HepG2 (cell line): ENCODE results near the gene NUCB1. TPM values are rescaled to one million over a fixed set of nuclear protein-coding genes. Genes with fewer than 3 reads are reported as not detected.

Experiments
- AHDC1 ChIP-seq: sonication (generic); formaldehyde crosslinking; IDR thresholded peaks from 2 replicates; pipeline ENCODE4 v1.5.1; 2020; ENCODE audit warnings: mild to moderate bottlenecking, missing genetic modification reagents, borderline replicate concordance
- DRAP1 ChIP-seq: IDR thresholded peaks from 2 replicates; pipeline ENCODE4 v1.6.1; 2016; ENCODE audit warnings: missing genetic modification reagents, missing compliant biosample characterization
- MEF2D ChIP-seq: sonication (generic); formaldehyde crosslinking; IDR thresholded peaks from 2 replicates; pipeline ENCODE4 v1.5.1; 2020; ENCODE audit warnings: mild to moderate bottlenecking, missing genetic modification reagents
- NFE2L1 ChIP-seq: sonication (generic); formaldehyde crosslinking; IDR thresholded peaks from 2 replicates; pipeline ENCODE4 v1.4.0; 2020; ENCODE audit warnings: missing genetic modification reagents, mild to moderate bottlenecking, borderline replicate concordance
- SETDB1 ChIP-seq: sonication (generic); formaldehyde crosslinking; IDR thresholded peaks from 2 replicates; pipeline ENCODE4 v1.5.1; 2020; ENCODE audit warnings: missing genetic modification reagents, mild to moderate bottlenecking, borderline replicate concordance
- SSRP1 ChIP-seq: IDR thresholded peaks from 2 replicates; pipeline ENCODE4 v1.6.1; 2016; ENCODE audit warnings: control low read depth
- TAF1 ChIP-seq: sonication (generic); formaldehyde crosslinking; IDR thresholded peaks from 2 replicates; pipeline ENCODE4 v1.4.0; 2020; ENCODE audit warnings: missing genetic modification reagents
- TRAFD1 ChIP-seq: sonication (generic); formaldehyde crosslinking; IDR thresholded peaks from 2 replicates; pipeline ENCODE4 v1.5.1; 2020; ENCODE audit warnings: missing genetic modification reagents, mild to moderate bottlenecking, borderline replicate concordance
- ZFP36 ChIP-seq: fragments of 150-350 bp; IDR thresholded peaks from 2 replicates; pipeline ENCODE4 v1.6.1; 2018; ENCODE audit warnings: borderline replicate concordance, low read length, low read depth; ENCODE audit not compliant: partially characterized antibody
- ZFP90 ChIP-seq: sonication (generic); formaldehyde crosslinking; IDR thresholded peaks from 2 replicates; pipeline ENCODE4 v1.8.0; 2022; ENCODE audit warnings: missing genetic modification reagents, mild to moderate bottlenecking, inconsistent platforms, borderline replicate concordance
- ZFYVE20 ChIP-seq: sonication (generic); formaldehyde crosslinking; IDR thresholded peaks from 2 replicates; pipeline ENCODE4 v1.8.0; 2023; ENCODE audit warnings: low read depth, mild to moderate bottlenecking, moderate library complexity, missing genetic modification reagents, borderline replicate concordance
- ZNF3 ChIP-seq: IDR thresholded peaks from 2 replicates; pipeline ENCODE4 v1.7.0; 2017; ENCODE audit warnings: inconsistent platforms
- ZNF552 ChIP-seq: sonication (generic); formaldehyde crosslinking; IDR thresholded peaks from 2 replicates; pipeline ENCODE4 v1.9.0; 2022; ENCODE audit warnings: missing genetic modification reagents, mild to moderate bottlenecking, borderline replicate concordance
- ZNF556 ChIP-seq: sonication (generic); formaldehyde crosslinking; IDR thresholded peaks from 2 replicates; pipeline ENCODE4 v1.4.0; 2020; ENCODE audit warnings: mild to moderate bottlenecking, missing genetic modification reagents, borderline replicate concordance
- ZNF574 ChIP-seq: sonication (generic); formaldehyde crosslinking; IDR thresholded peaks from 2 replicates; pipeline ENCODE4 v1.4.0; 2020; ENCODE audit warnings: missing genetic modification reagents
- ZNF780A ChIP-seq: sonication (generic); formaldehyde crosslinking; IDR thresholded peaks from 2 replicates; pipeline ENCODE4 v1.8.0; 2022; ENCODE audit warnings: mild to moderate bottlenecking, missing genetic modification reagents, moderate library complexity
- polyA plus RNA-seq, 8 experiments: library from polyadenylated mRNA; depleted of rRNA in 3 of 8; stranded (reverse) in 7 of 8; unstranded in 1 of 8; fragments of >200 nt; fragmentation: Illumina TruSeq in 4 of 8; extraction: Trizol in 4 of 8; gene quantifications; 2 replicates each; pipeline versions ENCODE4 v1.2.1 to v1.2.3, GENCODE V29; 2011 to 2016; ENCODE audit warnings: low read depth in 4 of 8, missing spikeins in 1 of 8, mixed read lengths in 1 of 8; ENCODE audit not compliant: insufficient read depth in 1 of 8
- total RNA-seq, 5 experiments: library from RNA; depleted of rRNA; stranded (reverse); fragments of >200 nt; fragmentation: Illumina TruSeq; extraction: Trizol; gene quantifications; 2 replicates each; pipeline ENCODE4 v1.2.3, GENCODE V29; 2016; ENCODE audit warnings: low read depth in 1 of 5
- TF ChIP-seq, protein P1 (sequence below): sonication (generic); formaldehyde crosslinking; IDR thresholded peaks from 2 replicates; pipeline ENCODE4 v1.5.1; 2020; ENCODE audit warnings: mild to moderate bottlenecking, missing genetic modification reagents, moderate library complexity

The NUCB1 gene
- total and polyA plus RNA-seq, 2 of the 13 experiments (the other 11 are each of a cell fraction or from before 2014, with no cell fraction given) = 82.3 to 106 TPM

DNA sequence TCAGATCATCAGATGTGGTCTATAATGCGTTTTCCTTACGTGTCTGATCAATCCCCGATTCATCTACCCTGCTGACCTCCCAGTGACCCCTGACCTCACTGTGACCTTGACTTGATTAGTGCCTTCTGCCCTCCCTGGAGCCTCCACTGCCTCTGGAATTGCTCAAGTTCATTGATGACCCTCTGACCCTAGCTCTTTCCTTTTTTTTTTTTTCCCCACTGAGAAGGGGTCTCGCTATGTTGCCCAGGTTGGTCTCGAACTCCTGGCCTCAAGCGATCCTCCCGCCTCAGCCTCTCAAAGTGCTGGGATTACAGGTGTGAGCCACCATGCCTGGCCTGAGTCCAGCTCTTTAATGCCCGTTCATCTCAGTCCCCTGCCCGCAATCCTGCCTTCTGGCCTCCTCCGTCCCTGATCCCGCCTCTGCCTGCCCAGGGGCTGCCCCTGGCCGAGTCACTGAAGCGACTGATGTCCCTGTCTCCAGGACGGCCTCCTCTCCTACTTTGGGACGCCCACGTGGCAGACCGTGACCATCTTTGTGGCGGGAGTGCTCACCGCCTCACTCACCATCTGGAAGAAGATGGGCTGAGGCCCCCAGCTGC, 61.0 kb downstream of the NUCB1 start (continued):
- TF ChIP-seq MEF2D (CRISPR knock-in tag) (no peak), NFE2L1 (no peak), DRAP1 (CRISPR knock-in tag) (no peak), ZNF780A (0 out of 2 replicates have a peak, but pooled peaks have one; percentile 56), SSRP1 (CRISPR knock-in tag) (peak; percentile 49; the same call in 1 of the 2 replicates), TAF1 (peak; percentile 15; the same call in 1 of the 2 replicates), ZFP36 (no peak), ZNF574 (CRISPR knock-in tag) (no peak; the same call in 1 of the 2 replicates), SETDB1 (CRISPR knock-in tag) (no peak), ZFYVE20 (no peak), TRAFD1 (CRISPR knock-in tag) (no peak), ZNF556 (no peak), ZNF3 (CRISPR knock-in tag) (0 out of 2 replicates have a peak, but pooled peaks have one; percentile 23), ZFP90 (CRISPR knock-in tag) (no peak), AHDC1 (CRISPR knock-in tag) (no peak), ZNF552 (no peak)
- TF ChIP-seq, protein P1, sequence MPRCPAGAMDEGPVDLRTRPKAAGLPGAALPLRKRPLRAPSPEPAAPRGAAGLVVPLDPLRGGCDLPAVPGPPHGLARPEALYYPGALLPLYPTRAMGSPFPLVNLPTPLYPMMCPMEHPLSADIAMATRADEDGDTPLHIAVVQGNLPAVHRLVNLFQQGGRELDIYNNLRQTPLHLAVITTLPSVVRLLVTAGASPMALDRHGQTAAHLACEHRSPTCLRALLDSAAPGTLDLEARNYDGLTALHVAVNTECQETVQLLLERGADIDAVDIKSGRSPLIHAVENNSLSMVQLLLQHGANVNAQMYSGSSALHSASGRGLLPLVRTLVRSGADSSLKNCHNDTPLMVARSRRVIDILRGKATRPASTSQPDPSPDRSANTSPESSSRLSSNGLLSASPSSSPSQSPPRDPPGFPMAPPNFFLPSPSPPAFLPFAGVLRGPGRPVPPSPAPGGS (CRISPR knock-in tag) = no peak
